ENCODE measurements around the gene FMO2. TPM values are rescaled to one million over a fixed set of nuclear protein-coding genes. Genes with fewer than 3 reads are reported as not detected.

Gene FMO2
- total RNA-seq, 2 donors from 2014 or later, result not detected

Other genes with a start within 250 kb of the FMO2 start
- not detected for gene MROH9, start 249.8 kb upstream of the FMO2 start, total RNA-seq
- not detected for gene FMO3, start 94.4 kb upstream of the FMO2 start, total RNA-seq
- gene FMO1, start 63.2 kb downstream of the FMO2 start, total RNA-seq, result not detected
- gene FMO4, start 128.9 kb downstream of the FMO2 start, total RNA-seq, result 1 to 10 TPM; 2.4 to 2.9 TPM

Measured in activated naive CD4-positive, alpha-beta T cell treated with anti-CD3 and anti-CD28 coated beads, Interleukin-2, amount 50 U/mL, for 72 hours (primary cell).